T follicular helper cell (primary cell): Measurements from ENCODE around the gene ITGB7.

ENCODE experiments used
- DNase-seq: peaks from one replicate; pipeline ENCODE4 v3.0.0-alpha.2; 2020; ENCODE audit warnings: low read depth

The ITGB7 gene

GRCh38 chr12:53231921-53232645 lies 25.0 kb upstream of the ITGB7 start, which contains the start of gene RARG:
RARG (minus strand) TSS chr12:53232209; CDS start chr12:53227545, 4,664 bp downstream.
- peak; percentile 51 for DNase-seq

- DNase-seq, result no peak
These were observed 24.5 kb upstream of the ITGB7 start for GRCh38 chr12:53231671-53231920.

DNA sequence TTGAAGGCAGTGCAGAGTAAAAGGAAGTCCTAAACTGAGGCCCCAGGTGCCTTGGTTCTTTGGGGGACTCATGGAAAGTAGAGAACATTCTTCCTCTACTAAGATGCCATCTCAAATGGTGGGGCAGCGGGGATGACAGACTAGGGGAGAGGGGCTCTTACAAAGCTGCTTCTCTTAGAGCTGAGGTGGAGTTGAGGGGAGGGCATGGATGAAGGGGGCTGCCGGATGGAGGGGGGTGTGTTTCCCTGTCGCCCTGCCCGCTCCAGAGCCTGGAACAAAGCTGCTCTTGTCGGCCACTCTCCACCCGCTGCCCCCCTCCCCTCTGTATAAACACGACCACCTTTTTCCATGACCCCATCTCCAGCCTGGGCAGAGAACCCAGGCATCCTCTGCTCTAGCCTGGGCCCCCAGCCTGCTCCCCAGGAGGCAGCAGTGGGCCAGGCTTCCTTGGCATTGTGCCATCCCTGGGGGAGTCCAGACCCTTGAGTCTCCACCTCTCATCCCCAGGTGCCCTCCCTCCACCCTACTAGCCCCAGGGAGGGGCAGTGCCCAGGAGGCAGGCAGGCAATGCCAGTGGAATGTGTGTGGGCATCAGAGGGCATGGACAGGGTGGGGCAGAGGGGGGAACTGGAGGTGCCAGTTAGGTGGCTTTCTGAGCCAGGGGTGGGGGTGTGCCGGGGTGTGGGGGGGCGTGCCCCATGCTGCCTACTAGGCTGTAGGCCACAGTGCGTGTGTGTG lies 23.2 kb upstream of the ITGB7 start:
- DNase-seq, result no peak

DNA sequence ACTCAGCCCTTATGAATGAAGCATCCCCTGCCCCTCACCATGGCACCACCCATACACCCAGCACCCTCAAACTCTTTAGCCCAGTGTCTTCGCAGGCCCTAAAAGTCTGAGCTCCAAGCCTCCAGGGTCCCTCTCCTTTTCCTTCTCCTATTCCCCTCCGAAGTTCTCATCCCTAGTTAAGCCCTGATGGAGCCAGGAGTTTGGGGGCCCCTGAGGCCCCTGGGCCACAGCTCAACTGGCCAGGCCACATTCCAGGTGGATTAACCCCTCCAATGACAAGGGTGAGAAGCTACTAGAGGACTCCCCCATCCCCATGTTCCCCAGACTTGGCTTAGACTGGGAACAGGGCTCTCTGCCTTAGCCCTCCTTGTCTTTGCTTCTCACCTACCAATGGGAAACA lies 22.4 kb upstream of the ITGB7 start:
- DNase-seq, result no peak

DNA sequence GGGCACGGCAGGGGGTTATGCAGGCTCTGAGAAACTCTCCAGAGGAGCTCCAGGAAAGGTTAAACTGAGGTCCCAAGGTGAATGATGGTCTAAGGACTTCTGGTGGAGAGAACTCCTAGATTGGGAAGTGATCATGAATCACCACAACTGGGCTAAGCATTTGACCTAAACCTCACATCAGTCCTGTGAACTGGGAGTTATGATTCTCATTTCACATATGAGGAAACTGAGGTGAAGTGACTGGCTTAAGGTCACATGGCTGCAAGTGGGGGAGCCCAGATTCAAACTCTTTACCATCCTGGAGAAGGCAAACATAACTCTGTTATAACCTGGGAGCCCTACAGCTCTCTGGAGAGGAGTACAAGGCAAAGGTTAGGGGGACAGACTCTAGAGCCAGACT lies 20.8 kb upstream of the ITGB7 start:
- no peak for DNase-seq

GRCh38 chr12:53227341-53227740 lies 20.3 kb upstream of the ITGB7 start:
- no peak for DNase-seq

- DNase-seq, result no peak
These were observed 19.8 kb upstream of the ITGB7 start for GRCh38 chr12:53226815-53227214.

- no peak for DNase-seq
These were observed 18.8 kb upstream of the ITGB7 start for GRCh38 chr12:53225635-53226424.

DNA sequence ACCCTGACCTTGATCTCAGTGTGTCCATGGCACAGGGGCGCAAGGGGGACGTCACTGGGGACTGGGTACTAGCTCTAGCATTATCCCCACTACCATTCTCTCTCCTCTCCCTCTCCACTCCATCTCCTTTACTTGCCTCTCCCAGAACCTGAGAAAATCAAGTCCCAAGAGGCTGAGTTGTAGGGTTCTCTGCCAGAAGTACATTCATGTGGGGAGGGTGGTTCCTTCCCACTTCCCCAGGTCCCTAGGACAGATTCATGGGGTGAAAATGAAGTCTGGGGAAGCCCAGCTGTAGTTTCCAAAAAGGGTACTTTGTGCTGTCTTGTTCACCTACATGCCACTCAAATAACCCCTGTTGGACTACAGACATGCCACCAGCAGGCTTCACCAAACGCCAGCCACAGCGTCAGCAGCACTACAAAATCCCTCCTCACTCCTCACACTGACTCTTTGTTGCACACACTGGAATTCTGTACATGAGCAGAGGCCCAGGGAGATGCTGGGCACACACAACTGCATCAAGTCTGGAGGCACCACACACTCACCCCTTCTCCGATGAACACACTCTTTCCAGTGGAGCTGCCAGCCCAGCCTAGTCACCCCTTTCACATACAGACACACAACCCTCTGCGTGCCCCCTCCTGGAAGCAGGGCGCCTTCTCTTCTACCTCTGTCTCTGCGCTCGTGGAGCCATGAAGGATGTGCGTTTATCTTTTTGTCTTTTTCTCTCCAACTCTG lies 18.0 kb upstream of the ITGB7 start:
- no peak for DNase-seq

DNA sequence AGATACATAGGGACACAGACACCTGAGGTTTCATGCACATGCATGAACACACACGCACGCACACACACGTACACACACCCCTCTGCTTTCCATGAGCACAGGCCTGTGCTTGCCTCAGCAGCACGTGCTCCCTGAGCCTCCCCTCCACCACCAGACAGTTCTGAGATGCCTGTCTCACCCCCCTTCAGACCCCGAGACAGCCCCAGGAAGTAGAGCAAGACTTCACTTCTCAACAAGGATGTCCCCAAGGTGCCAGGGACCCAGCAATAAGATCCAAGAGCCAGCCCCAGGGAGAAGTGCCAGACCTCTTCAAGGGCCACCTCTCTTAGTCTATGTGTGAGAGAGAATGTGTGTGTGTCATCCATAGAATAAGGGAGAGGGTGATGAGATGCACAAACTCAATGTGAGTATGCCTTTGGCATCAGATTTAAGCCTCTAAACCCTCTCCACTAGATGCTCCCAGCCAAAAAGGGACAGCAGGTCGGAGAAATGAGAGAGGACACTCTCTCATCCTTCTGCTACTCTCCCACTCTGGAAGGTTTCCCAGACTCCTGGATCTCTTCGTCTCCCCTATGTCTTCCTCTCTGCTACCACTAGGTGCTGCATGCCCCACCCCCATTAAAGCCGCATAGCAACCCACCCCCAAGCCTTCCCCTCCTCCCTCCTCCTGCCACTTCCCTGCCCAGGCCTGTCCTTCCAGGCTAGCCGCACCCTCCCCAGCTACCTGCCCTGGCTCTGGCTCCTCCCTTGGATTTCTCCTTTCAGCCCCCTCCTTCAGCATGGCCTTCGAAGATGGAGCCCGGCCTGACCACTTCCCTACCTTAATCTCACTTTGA lies 17.2 kb upstream of the ITGB7 start:
- no peak for DNase-seq

DNA sequence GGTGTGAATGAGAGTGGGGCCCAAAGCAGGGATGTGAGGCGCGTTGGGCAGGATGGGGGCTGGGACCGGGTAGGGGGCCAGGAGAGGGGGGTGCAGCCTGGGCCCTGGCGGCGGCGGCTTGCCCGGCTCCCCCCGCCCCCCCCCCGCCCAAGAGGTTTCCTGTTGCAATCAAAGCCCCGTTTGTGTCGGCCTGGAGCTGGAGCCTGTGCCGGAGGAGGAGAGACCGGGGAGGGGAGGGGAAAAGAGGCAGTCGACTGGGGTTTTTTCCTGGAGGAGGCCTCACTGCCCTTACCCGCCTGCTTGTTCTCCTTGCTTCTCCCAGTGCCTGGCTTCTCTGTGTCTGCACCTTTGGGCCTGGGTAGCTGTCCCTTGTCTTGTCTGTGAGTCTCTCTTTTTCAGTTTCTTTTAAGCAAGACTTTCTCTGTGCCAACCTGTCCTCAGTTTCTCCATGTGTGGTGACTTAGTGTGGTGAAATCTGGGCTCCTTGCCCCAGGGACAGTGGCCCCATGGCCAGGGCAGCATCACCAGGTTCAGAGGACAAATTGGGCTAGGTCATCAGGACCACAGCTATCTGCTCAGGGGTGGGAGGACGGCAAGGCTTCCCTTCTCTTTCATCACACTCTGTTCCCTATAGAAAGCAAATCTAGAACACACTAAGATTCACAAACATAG lies 16.5 kb upstream of the ITGB7 start:
- no peak for DNase-seq

GRCh38 chr12:53222806-53223261 lies 15.8 kb upstream of the ITGB7 start:
- DNase-seq, result no peak

DNA sequence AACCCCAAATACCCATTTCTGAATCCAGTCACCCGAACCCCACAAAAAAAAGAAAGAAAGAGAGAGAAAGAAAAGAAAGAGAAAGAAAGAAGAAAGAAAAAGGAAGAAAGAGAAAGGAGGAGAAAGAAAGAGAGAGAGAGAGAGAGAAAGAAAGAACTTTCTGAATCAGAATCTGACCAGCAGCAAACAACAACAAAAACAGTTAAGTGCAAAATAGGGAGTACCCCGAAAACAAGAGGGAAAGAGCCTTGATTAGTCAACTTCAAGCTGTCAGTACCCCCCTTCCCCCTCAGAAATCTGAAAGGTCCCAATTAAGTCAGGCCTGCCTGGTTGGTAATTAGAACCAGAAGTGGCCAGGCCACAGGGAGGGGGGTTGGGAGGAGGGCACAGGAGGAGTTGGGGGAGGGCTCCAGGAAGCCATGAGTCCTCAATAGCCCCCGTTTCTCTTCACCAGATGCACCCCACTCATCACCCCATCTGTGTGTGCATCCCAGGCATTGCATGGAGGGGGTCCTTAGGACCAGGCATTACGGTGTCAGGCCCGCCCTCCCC lies 15.2 kb upstream of the ITGB7 start:
- DNase-seq, result no peak

DNA sequence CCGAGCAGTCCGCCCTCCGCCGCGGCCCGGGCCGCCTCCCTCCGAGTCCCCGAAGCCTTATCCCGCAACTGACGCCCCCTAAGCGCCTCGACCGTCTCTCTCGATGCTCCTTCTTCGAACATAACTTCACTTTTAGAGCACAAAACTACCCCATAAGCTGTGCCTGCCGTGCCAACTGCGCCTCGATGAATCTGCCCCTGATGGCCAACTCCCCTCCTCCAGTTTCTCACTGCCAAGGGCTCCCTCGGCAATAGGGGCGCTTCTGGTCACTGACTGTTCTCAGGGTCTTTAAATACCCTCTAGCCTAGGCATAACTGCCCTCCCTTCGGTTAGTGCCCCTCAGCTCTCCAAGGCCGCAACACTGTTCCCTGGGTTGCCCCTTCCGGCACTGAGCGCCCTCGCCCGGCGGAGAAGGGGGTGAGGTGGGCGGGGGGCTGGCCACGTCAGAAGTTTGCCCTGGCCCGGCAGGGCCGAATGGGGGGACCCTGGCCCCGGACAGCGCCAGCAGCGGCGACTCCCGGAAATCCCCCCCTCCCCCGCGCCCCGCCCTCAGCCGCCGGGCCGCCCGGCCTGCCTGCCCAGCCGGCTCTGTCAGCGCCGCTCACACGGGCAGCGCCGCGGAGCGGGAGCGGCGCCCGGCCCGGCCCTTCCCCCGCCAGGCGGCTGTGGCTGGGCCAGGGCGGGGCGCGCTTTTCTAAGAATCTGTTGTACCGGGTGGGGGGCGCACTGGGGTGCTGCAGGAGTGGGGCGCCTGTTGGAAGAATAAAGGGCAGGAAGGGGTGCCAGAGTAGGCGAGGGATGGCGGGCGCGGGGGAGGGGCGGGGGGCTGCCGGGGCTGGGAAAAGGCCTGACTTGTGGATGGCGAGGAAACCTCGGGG lies 14.4 kb upstream of the ITGB7 start:
- no peak for DNase-seq

DNA sequence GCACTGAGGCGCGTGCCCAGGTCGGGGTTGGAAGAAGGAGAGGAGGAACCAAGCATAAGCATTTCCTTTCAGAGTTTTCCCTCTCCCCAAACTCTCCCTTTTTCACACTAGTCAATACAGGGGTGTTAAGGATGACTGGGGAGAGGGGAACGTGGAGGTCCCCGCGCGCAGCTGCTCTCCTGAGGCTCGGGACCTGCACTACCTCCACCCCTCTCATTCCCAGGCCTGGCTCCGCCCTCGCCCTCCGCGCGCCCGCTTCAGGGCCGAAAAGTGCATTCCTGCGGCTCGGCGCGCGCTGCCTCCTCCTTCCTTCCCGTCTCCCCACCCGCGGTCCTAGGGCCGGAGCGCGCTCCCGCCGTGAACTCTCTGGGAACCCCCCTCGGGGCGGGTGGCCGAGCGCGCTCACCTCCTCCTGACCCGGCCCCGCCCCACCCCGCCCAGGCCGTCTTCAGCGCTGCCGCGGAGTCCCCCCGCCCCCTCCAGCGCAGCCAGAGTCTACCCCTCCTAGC lies 13.7 kb upstream of the ITGB7 start:
- DNase-seq, result peak; percentile 57

DNA sequence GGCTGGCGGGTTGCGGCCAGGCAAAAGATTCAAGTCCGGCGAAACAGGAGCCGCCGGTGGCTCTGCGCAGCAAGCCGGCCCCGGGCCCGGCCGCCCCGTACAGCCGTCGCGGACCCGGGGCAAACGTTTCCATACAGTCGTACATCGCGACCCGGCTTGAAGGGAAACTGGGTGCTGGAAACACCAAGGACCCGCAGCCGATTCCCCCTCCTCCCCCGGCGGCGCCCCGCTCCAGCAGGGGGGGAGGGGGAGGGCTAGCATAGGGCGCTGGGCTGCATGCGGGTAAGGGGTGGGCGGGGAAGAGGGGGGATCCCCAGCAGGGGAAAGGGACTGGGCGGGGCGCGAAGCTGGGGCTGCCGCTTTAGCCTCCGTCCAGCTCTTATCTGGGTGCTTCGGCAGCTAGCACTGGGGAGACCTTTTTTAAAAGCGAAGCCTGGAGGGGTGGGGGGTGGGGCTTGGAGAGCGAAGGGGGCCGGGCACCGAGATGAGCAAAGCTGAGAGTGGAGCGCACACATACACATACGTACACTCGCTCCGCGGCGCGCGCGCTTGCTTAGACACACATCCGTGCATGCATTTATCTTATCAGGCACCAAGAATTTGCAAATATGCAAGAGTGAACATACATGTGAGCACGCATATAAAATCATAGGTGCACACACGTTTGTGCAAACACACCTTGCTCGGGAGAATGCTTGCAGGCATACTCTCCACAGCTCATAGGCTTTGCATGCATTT lies 13.1 kb upstream of the ITGB7 start:
- peak; percentile 72 for DNase-seq

GRCh38 chr12:53219292-53219955 lies 12.4 kb upstream of the ITGB7 start:
- no peak for DNase-seq
